MM.1S (cell line): Measurements from ENCODE around the gene ELOA.

Experiments
- CTCF ChIP-seq: fragments of 300-600 bp; sonication (generic); IDR thresholded peaks from 2 replicates; pipeline ENCODE4 v1.5.1; 2016; ENCODE audit warnings: antibody characterized with exemption, low read length, mixed read lengths
- EZH2 ChIP-seq: fragments of 300-600 bp; sonication (generic); optimal IDR thresholded peaks from 2 replicates; pipeline ENCODE3; 2017; ENCODE audit warnings: low read depth, mild to moderate bottlenecking, antibody characterized with exemption, low read length, mixed read lengths

DNA sequence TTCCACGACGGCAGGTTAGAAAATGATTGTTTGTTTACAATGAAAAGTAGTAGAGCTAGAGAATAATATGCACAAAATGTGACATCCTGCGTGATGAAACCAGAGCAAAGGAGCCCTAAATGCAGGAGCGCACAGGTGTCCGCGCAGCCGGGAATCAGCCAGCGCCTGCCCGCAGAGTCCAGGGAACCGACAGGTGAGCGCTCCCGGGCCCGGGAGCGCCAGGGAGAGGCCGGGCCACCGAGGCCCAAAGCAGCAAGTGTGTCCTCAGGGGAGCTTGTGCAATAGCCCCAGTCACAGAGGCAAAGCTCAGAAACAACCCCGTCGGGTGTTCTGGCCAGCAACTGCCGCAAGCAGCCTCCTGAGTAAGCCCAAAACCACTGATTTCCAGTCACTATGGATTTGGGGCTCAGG, 58.1 kb downstream of the ELOA start:
- TF ChIP-seq CTCF, result no peak
- no peak for TF ChIP-seq EZH2
